Keratinocyte (primary cell): ENCODE data around the gene SEC14L5. TPM values are rescaled to one million over a fixed set of nuclear protein-coding genes. Genes with fewer than 3 reads are reported as not detected.

Experiments used
- DNase-seq: peaks from one replicate; pipeline ENCODE4 v3.0.0-alpha.2; 2011; ENCODE audit warnings: low read depth, missing footprints, low spot score
- FAIRE-seq: peaks from 2 replicates; lab custom pipeline; 2011; peaks lifted over from hg19 to GRCh38; lab: Jason Lieb, UNC
- H2AFZ ChIP-seq: 2 replicates; pipeline ENCODE4 v1.6.0; 2012; ENCODE audit warnings: low read length, control low read depth, inconsistent platforms; ENCODE audit not compliant: control insufficient read depth
- H3K27ac ChIP-seq: 2 replicates; pipeline ENCODE4 v1.5.1; 2011; ENCODE audit warnings: low read length; ENCODE audit not compliant: control insufficient read depth, insufficient read depth
- H3K27me3 ChIP-seq: 3 replicates; pipeline ENCODE4 v1.6.0; 2011; ENCODE audit warnings: low read length; ENCODE audit not compliant: control insufficient read depth, insufficient read depth; ENCODE audit errors: extremely low read depth
- H3K36me3 ChIP-seq, 2 experiments: 2 replicates in 1 of 2; 3 replicates in 1 of 2; pipeline ENCODE4 v1.5.1; 2011; ENCODE audit warnings: low read length in 2 of 2, mild to moderate bottlenecking in 1 of 2; ENCODE audit not compliant: control insufficient read depth in 2 of 2, insufficient read depth in 2 of 2; ENCODE audit errors: extremely low read depth in 1 of 2
- H3K4me1 ChIP-seq: 3 replicates; pipeline ENCODE4 v1.5.1; 2011; ENCODE audit warnings: low read length; ENCODE audit not compliant: control insufficient read depth, insufficient read depth; ENCODE audit errors: extremely low read depth
- H3K4me2 ChIP-seq: 3 replicates; pipeline ENCODE4 v1.6.0; 2011; ENCODE audit warnings: low read depth, low read length; ENCODE audit not compliant: control insufficient read depth, insufficient read depth; ENCODE audit errors: extremely low read depth
- H3K4me3 ChIP-seq, 3 experiments: fragments of 200-600 bp in 1 of 3; sonication (generic) in 1 of 3; 2 replicates in 2 of 3; 3 replicates in 1 of 3; pipeline ENCODE4 v1.5.1; 2011 to 2016; ENCODE audit warnings: low read length in 3 of 3, mild to moderate bottlenecking in 3 of 3, control low read depth in 2 of 3, inconsistent platforms in 1 of 3, low read depth in 1 of 3, mixed read lengths in 1 of 3, mixed run types in 1 of 3, moderate library complexity in 1 of 3; ENCODE audit not compliant: control insufficient read depth in 2 of 3, insufficient read depth in 2 of 3; ENCODE audit errors: extremely low read depth in 1 of 3
- H3K79me2 ChIP-seq: 2 replicates; pipeline ENCODE4 v1.6.0; 2012; ENCODE audit warnings: low read length; ENCODE audit not compliant: control insufficient read depth, insufficient read depth
- H3K9ac ChIP-seq: 3 replicates; pipeline ENCODE4 v1.6.0; 2011; ENCODE audit warnings: low read length; ENCODE audit not compliant: control insufficient read depth, insufficient read depth; ENCODE audit errors: extremely low read depth
- H3K9me1 ChIP-seq: 3 replicates; pipeline ENCODE4 v1.6.0; 2011; ENCODE audit warnings: low read length; ENCODE audit not compliant: control insufficient read depth, insufficient read depth; ENCODE audit errors: extremely low read depth
- H3K9me3 ChIP-seq: 2 replicates; pipeline ENCODE4 v1.5.1; 2012; ENCODE audit warnings: low read depth, low read length; ENCODE audit not compliant: control insufficient read depth
- H4K20me1 ChIP-seq: 3 replicates; pipeline ENCODE4 v1.6.0; 2011; ENCODE audit warnings: low read length; ENCODE audit not compliant: control insufficient read depth, insufficient read depth; ENCODE audit errors: extremely low read depth
- CTCF ChIP-seq, 3 experiments: IDR thresholded peaks in 1 of 3; conservative IDR thresholded peaks in 1 of 3; optimal IDR thresholded peaks in 1 of 3; 2 replicates in 2 of 3; 3 replicates in 1 of 3; pipeline versions ENCODE3 to v1.5.1; 2011; ENCODE audit warnings: low read length in 3 of 3, mild to moderate bottlenecking in 3 of 3, moderate library complexity in 2 of 3, control low read depth in 1 of 3, inconsistent platforms in 1 of 3; ENCODE audit not compliant: insufficient read depth in 2 of 3; ENCODE audit errors: extremely low read depth in 1 of 3
- EZH2 ChIP-seq: IDR thresholded peaks from one replicate; pipeline ENCODE4 v1.6.1; 2012; ENCODE audit warnings: inconsistent platforms, mild to moderate bottlenecking, low read length, moderate library complexity
- dilution Hi-C: fragments of 300-500 bp; cut with MboI; formaldehyde crosslinking; loops from one replicate; pipeline ENCODE4 v1.7.0; 2020; ENCODE audit warnings: low sequenced_read_pairs; ENCODE audit not compliant: extremely low pct_ligation_motif_present
- polyA plus RNA-seq, 5 experiments: library from polyadenylated mRNA; depleted of rRNA in 3 of 5; stranded (reverse) in 3 of 5; stranded (forward) in 1 of 5; unstranded in 1 of 5; fragments of >200 nt; gene quantifications; 1 replicate in 1 of 5; 2 replicates in 3 of 5; 3 replicates in 1 of 5; pipeline versions ENCODE4 v1.2.1 to v1.2.3, GENCODE V29; 2011 to 2012; ENCODE audit warnings: missing spikeins in 2 of 5, low read depth in 1 of 5, low replicate concordance in 1 of 5

The SEC14L5 gene
- polyA plus RNA-seq, 1 donor (not counting 4 experiments of a cell fraction or from before 2014, with no cell fraction given): 0.08 TPM

- no peak for DNase-seq
- FAIRE-seq: no peak
- Histone ChIP-seq H3K9ac (no peak overlapping the region), H3K27ac (no peak overlapping the region), H3K9me1 (no peaks in the 10 kb centered on the region), H3K79me2 (no peaks in the 10 kb centered on the region), H3K4me2 (no peak overlapping the region), H3K4me1 (no peaks in the 10 kb centered on the region), H3K4me3 (no peak overlapping the region), H4K20me1 (no peaks in the 10 kb centered on the region), H3K27me3 (peaks cover 25% of the 10 kb centered on the region), H2AFZ (no peak overlapping the region), H3K36me3 (no peaks in the 10 kb centered on the region), H3K9me3 (no peaks in the 10 kb centered on the region)
- no peak for TF ChIP-seq CTCF (optimal IDR thresholded peaks at IDR 0.05 in 1 of 3, IDR thresholded peaks at IDR 0.05 in 1 of 3, conservative IDR thresholded peaks at IDR 0.05 in 1 of 3; ENCODE audit: extremely low read depth in 1 of 3, insufficient read depth in 2 of 3, low read length in 3 of 3)
- TF ChIP-seq EZH2: peak; percentile 49
- dilution Hi-C loops: no loop called here
Observed at GRCh38 chr16:4987580-4988374, 29.6 kb downstream of the SEC14L5 start.

- H3K4me2 ChIP-seq: no peak overlapping the region
- H3K36me3 ChIP-seq: no peaks in the 10 kb centered on the region
- dilution Hi-C loops: no loop called here
- H3K9me1 ChIP-seq: no peaks in the 10 kb centered on the region
- no peaks in the 10 kb centered on the region for H3K9me3 ChIP-seq
- no peak overlapping the region for H3K27ac ChIP-seq
- H3K4me3 ChIP-seq: no peak overlapping the region
- H3K79me2 ChIP-seq: no peaks in the 10 kb centered on the region
- FAIRE-seq: no peak
- no peak overlapping the region for H3K9ac ChIP-seq
- no peak for DNase-seq
- peaks cover 25% of the 10 kb centered on the region for H3K27me3 ChIP-seq
- TF ChIP-seq EZH2 (no peak), CTCF (optimal IDR thresholded peaks at IDR 0.05 in 1 of 3, IDR thresholded peaks at IDR 0.05 in 1 of 3, conservative IDR thresholded peaks at IDR 0.05 in 1 of 3; ENCODE audit: extremely low read depth in 1 of 3, insufficient read depth in 2 of 3, low read length in 3 of 3) (no peak)
- no peak overlapping the region for H2AFZ ChIP-seq
- H4K20me1 ChIP-seq: no peaks in the 10 kb centered on the region
- no peaks in the 10 kb centered on the region for H3K4me1 ChIP-seq
Observed at GRCh38 chr16:4988647-4989046, 30.5 kb downstream of the SEC14L5 start.
